GM12892 (cell line): ENCODE results near the gene KDR.

ENCODE experiments used
- DNase-seq: peaks from one replicate; pipeline ENCODE4 v3.0.0; 2011; ENCODE audit not compliant: insufficient read length
- FAIRE-seq: peaks from 2 replicates; lab custom pipeline; 2011; peaks lifted over from hg19 to GRCh38; lab: Jason Lieb, UNC
- POLR2A ChIP-seq: IDR thresholded peaks from 2 replicates; pipeline ENCODE4 v1.6.1; 2011; ENCODE audit warnings: low read depth, low read length, control low read depth
- POLR2AphosphoS5 ChIP-seq: IDR thresholded peaks from 2 replicates; pipeline ENCODE4 v1.6.1; 2011; ENCODE audit warnings: low read depth, low read length, control low read depth
- TAF1 ChIP-seq: IDR thresholded peaks from 2 replicates; pipeline ENCODE4 v1.6.1; 2011; ENCODE audit warnings: low read depth, mild to moderate bottlenecking, control low read depth, low read length, borderline replicate concordance

Gene KDR

DNA sequence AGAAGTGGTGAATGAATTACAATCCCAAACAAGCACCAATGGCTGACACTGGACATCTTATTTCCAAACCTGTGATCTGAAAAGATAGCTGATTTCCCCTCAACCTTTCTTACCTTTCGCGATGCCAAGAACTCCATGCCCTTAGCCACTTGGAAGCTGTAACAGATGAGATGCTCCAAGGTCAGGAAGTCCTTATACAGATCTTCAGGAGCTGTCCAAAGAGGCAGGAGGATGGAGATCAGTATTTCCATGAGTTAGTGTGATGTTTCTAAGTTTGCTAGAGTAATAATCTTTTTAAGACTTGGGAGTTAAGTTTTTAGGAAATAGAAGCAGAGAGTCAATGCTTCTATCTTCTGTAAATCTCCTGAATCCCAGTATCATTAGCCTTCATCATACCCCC lies 32.9 kb downstream of the KDR start:
- DNase-seq (no peak), FAIRE-seq (no peak)
- no peak for TF ChIP-seq TAF1
- no peak for TF ChIP-seq POLR2AphosphoS5
- no peak for TF ChIP-seq POLR2A

GRCh38 chr4:55089916-55090315 lies 35.5 kb downstream of the KDR start:
- TF ChIP-seq POLR2A = no peak
- TF ChIP-seq TAF1 = no peak
- TF ChIP-seq POLR2AphosphoS5 = no peak
- DNase-seq = no peak
- no peak for FAIRE-seq

- DNase-seq = no peak
- no peak for FAIRE-seq
- TF ChIP-seq POLR2A (no peak), POLR2AphosphoS5 (no peak)
Observed at GRCh38 chr4:55087913-55088260, 37.5 kb downstream of the KDR start.

GRCh38 chr4:55087009-55087912 lies 38.1 kb downstream of the KDR start:
- no peak for FAIRE-seq
- no peak for DNase-seq
- TF ChIP-seq POLR2AphosphoS5 (no peak), POLR2A (no peak), TAF1 (no peak)

GRCh38 chr4:55086578-55086977 lies 38.8 kb downstream of the KDR start:
- FAIRE-seq (no peak), DNase-seq (no peak)
- TF ChIP-seq TAF1 = no peak
- no peak for TF ChIP-seq POLR2AphosphoS5
- TF ChIP-seq POLR2A = no peak

GRCh38 chr4:55083735-55084134 lies 41.7 kb downstream of the KDR start:
- DNase-seq (no peak), FAIRE-seq (no peak)
- TF ChIP-seq TAF1 = no peak
- no peak for TF ChIP-seq POLR2AphosphoS5
- TF ChIP-seq POLR2A = no peak

- DNase-seq (no peak), FAIRE-seq (no peak)
- TF ChIP-seq TAF1 (no peak), POLR2AphosphoS5 (no peak), POLR2A (no peak)
Observed at GRCh38 chr4:55082756-55083155, 42.6 kb downstream of the KDR start.

DNA sequence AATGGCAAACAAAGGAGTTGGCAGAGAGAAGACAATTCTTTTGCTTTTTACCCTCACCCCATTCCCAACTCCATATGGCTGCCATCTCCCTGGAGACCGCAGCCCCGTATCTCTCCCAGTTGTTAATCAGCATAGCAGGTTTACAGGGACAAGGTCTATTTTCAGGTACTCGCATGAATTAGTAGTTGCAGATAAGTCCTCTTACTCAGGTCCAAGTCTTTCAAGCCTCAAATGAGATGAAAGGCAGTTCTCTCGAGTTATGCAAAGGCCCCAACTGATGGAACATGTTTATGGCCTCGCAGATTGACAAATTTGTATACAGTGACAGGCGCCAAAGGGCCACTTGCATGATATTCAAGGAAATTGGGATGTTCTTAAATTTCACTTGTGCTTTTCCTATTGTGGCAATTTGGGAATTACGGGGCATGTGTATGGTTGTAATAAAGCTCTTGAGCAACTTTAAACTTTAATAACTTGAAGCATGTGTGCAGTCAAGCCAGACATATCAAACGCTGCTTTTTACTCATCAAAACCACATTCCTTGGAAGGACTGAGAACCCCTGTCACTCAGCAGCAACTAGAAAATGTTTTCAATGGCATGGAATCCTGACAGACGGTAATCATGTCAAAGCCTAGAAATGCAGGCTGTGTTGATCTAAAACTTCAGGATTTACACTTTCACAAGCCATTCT lies 45.1 kb downstream of the KDR start:
- no peak for DNase-seq
- FAIRE-seq = no peak
- TF ChIP-seq POLR2AphosphoS5 (no peak), POLR2A (no peak), TAF1 (no peak)

- TF ChIP-seq TAF1 = no peak
- no peak for TF ChIP-seq POLR2A
- TF ChIP-seq POLR2AphosphoS5 = no peak
Observed at GRCh38 chr4:55079451-55080173, 45.8 kb downstream of the KDR start.

GRCh38 chr4:55078987-55079386 lies 46.4 kb downstream of the KDR start:
- FAIRE-seq (no peak), DNase-seq (no peak)
- no peak for TF ChIP-seq POLR2AphosphoS5
- no peak for TF ChIP-seq POLR2A
- no peak for TF ChIP-seq TAF1

More at GRCh38 chr4:55079451-55080173, 45.8 kb downstream of the KDR start:
- no peak for DNase-seq
- no peak for FAIRE-seq

- TF ChIP-seq TAF1 (no peak), POLR2AphosphoS5 (no peak), POLR2A (no peak)
- DNase-seq (no peak), FAIRE-seq (no peak)
Observed at GRCh38 chr4:55077577-55077976, 47.8 kb downstream of the KDR start.
